Measurements from ENCODE around the gene GAS7. TPM values are rescaled to one million over a fixed set of nuclear protein-coding genes. Genes with fewer than 3 reads are reported as not detected.

GAS7 gene
- total RNA-seq, 1 experiment from 2014 or later: 6.0 TPM

GRCh38 chr17:9974448-9975381 lies 223.7 kb downstream of the GAS7 start:
- Histone ChIP-seq H3K79me2 (ENCODE audit: insufficient read depth, low read length) (no peaks in the 10 kb centered on the region), H2BK120ac (ENCODE audit: low read depth, low read length, poor library complexity, severe bottlenecking) (no peak overlapping the region), H4K8ac (replicated peaks; ENCODE audit: insufficient read length, low read depth, low read length) (no peak overlapping the region), H2BK20ac (ENCODE audit: low read depth, low read length, poor library complexity, severe bottlenecking) (no peak overlapping the region), H3T11ph (ENCODE audit: low read length) (no peak overlapping the region), H4K5ac (ENCODE audit: insufficient read length, low read depth, low read length) (no peak overlapping the region), H3K23me2 (ENCODE audit: insufficient read length, low read depth, low read length, poor library complexity, severe bottlenecking) (no peaks in the 10 kb centered on the region), H3K9me3 (ENCODE audit: control insufficient read depth, low read depth, low read length) (no peaks in the 10 kb centered on the region), H2BK15ac (ENCODE audit: low read depth, low read length) (no peak overlapping the region), H3K4me2 (ENCODE audit: insufficient read depth, insufficient read length, low read length) (no peak overlapping the region), H3K4me1 (ENCODE audit: insufficient read depth, low read length) (no peaks in the 10 kb centered on the region), H2BK5ac (ENCODE audit: insufficient read length, low read length) (no peak overlapping the region), H3K79me1 (ENCODE audit: insufficient read depth, low read depth, low read length, poor library complexity, severe bottlenecking) (no peaks in the 10 kb centered on the region), H3K4ac (ENCODE audit: low read depth, low read length) (no peak overlapping the region), H3K56ac (ENCODE audit: insufficient read length, low read depth, low read length) (no peak overlapping the region), H2AK5ac (ENCODE audit: insufficient read length, low read length) (no peak overlapping the region), H3K18ac (ENCODE audit: insufficient read length, low read depth, low read length) (no peak overlapping the region), H3K27me3 (ENCODE audit: insufficient read depth, low read length) (no peaks in the 10 kb centered on the region), H3K23ac (ENCODE audit: insufficient read length, low read depth, low read length) (no peak overlapping the region), H3K14ac (ENCODE audit: insufficient read depth, low read length) (no peak overlapping the region), H2AFZ (ENCODE audit: low read length) (no peak overlapping the region), H4K91ac (ENCODE audit: insufficient read length, low read depth, low read length) (no peak overlapping the region), H3K27ac (ENCODE audit: insufficient read length, low read depth, low read length) (no peak overlapping the region), H4K20me1 (ENCODE audit: control insufficient read depth, insufficient read depth, insufficient read length) (no peaks in the 10 kb centered on the region), H2BK12ac (ENCODE audit: insufficient read length, low read depth, low read length) (no peak overlapping the region), H3K9ac (ENCODE audit: extremely low read depth, insufficient read length, low read length) (no peak overlapping the region)
- no CpG with 5 or more reads among the region's 16 CpGs for WGBS (ENCODE audit: extremely low coverage, insufficient read length, low lambda C conversion rate)
- no peak for DNase-seq
- peak overlapping the region in 1 of 3 experiments; percentile 53; a peak in 1 of 7 replicates for H3K27ac Mint-ChIP-seq
- no peak overlapping the region for H3K4me3 Mint-ChIP-seq
- no peaks in the 10 kb centered on the region for H3K9me3 Mint-ChIP-seq
- peaks cover 14 to 22% of the 10 kb centered on the region in 2 experiments for H3K4me1 Mint-ChIP-seq
- no peaks in the 10 kb centered on the region for H3K27me3 Mint-ChIP-seq (ENCODE audit: low read depth)
- H3K36me3 Mint-ChIP-seq (ENCODE audit: insufficient read depth in 1 of 3, low read depth in 3 of 3): no peaks in the 10 kb centered on the region
- no peak for TF ChIP-seq CTCF (conservative IDR thresholded peaks at IDR 0.05)
